ENCODE results near the gene ZNF521.

DNA sequence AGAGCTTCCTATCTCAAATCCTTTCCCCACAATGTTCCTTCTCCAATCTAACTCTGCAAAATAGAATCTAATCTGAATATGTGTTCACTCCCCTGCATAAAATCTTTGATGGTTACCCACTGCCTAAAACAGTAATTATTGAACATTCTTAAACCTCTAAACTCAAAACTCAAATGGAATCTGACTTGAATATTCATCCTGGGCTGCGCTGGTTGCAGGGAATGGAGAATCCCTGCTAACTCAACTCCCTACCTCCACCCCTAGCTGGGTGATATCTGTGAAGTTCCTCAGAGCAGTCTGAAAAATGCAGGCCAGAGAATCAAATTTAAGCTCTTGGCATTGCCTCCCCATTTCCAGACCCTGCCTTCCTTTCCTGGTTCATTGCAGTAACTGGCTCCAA, 44.8 kb downstream of the ZNF521 start:
- TF ChIP-seq, protein P1, sequence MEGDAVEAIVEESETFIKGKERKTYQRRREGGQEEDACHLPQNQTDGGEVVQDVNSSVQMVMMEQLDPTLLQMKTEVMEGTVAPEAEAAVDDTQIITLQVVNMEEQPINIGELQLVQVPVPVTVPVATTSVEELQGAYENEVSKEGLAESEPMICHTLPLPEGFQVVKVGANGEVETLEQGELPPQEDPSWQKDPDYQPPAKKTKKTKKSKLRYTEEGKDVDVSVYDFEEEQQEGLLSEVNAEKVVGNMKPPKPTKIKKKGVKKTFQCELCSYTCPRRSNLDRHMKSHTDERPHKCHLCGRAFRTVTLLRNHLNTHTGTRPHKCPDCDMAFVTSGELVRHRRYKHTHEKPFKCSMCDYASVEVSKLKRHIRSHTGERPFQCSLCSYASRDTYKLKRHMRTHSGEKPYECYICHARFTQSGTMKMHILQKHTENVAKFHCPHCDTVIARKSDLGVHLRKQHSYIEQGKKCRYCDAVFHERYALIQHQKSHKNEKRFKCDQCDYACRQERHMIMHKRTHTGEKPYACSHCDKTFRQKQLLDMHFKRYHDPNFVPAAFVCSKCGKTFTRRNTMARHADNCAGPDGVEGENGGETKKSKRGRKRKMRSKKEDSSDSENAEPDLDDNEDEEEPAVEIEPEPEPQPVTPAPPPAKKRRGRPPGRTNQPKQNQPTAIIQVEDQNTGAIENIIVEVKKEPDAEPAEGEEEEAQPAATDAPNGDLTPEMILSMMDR (IDR thresholded peaks at IDR 0.05; ENCODE audit: insufficient read depth, low read depth, low read length): no peak
- no peak for TF ChIP-seq EZH2 (IDR thresholded peaks at IDR 0.05; ENCODE audit: insufficient read depth, low read length)
